ENCODE results near the gene PDE10A. TPM values are rescaled to one million over a fixed set of nuclear protein-coding genes. Genes with fewer than 3 reads are reported as not detected.

Gene PDE10A
- total RNA-seq, 6 experiments from 2014 or later: 1.2 to 2.0 (median 1.6) TPM; not detected in 2

DNA sequence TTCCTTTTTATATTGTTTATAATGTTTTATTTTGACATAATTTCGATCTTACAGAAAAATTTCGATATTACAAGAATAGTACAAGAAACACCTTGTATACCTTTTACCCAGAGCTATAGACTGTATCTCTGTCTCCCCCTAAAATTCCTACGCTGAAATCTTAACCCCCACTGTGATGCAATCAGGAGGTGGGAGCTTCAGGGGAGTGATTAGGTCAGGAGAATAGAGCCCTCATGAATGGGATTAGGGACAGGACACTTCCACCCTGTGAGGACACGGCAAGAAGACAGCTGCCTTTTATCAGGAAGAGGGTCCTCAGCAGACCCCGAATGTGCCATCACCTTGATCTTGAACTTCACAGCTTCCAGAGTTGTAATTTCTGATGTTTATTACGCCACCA, 204.9 kb downstream of the PDE10A start:
- Mint-ChIP-seq H3K9me3 (peaks cover 29% of the 10 kb centered on the region), H3K36me3 (ENCODE audit: low read depth) (no peaks in the 10 kb centered on the region), H3K27me3 (ENCODE audit: insufficient read depth) (no peaks in the 10 kb centered on the region; the same call in 1 of the 2 replicates), H3K27ac (no peak overlapping the region), H3K4me1 (ENCODE audit: low read depth) (no peaks in the 10 kb centered on the region), H3K4me3 (no peak overlapping the region)
- DNase-seq: no peak
- no peak for TF ChIP-seq CTCF (IDR thresholded peaks at IDR 0.05)

DNA sequence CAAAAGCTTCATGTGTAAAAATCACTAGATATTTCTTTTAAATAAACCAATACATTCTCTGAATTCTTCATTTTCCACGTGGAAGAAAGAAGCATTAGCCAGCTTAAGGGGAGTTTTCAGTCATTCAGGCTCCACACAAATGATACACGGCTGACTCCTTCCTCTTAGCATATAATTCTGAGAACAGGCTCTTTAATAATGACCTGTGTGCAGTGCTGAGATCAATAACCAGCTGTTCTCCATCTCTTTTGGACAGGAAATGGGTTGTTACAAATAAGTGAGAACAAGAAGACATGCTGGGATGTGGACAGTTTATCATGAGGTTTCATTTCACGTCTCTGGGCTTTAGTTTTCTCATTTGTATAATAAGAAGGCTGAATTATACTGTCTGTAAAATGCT, 206.8 kb downstream of the PDE10A start:
- Mint-ChIP-seq H3K9me3 (peaks cover 34% of the 10 kb centered on the region), H3K36me3 (ENCODE audit: low read depth) (no peaks in the 10 kb centered on the region), H3K27me3 (ENCODE audit: insufficient read depth) (no peaks in the 10 kb centered on the region; the same call in 1 of the 2 replicates), H3K4me3 (no peak overlapping the region), H3K27ac (no peak overlapping the region), H3K4me1 (ENCODE audit: low read depth) (no peaks in the 10 kb centered on the region)
- DNase-seq: no peak
- TF ChIP-seq CTCF (IDR thresholded peaks at IDR 0.05): no peak

GRCh38 chr6:165455488-165455887, 207.6 kb downstream of the PDE10A start:
- peaks cover 36% of the 10 kb centered on the region for H3K9me3 Mint-ChIP-seq
- H3K4me1 Mint-ChIP-seq (ENCODE audit: low read depth): no peaks in the 10 kb centered on the region
- H3K36me3 Mint-ChIP-seq (ENCODE audit: low read depth): no peaks in the 10 kb centered on the region
- H3K27me3 Mint-ChIP-seq (ENCODE audit: insufficient read depth): no peaks in the 10 kb centered on the region; the same call in 1 of the 2 replicates
- no peak for DNase-seq
- H3K4me3 Mint-ChIP-seq: no peak overlapping the region
- TF ChIP-seq CTCF (IDR thresholded peaks at IDR 0.05): no peak
- no peak overlapping the region for H3K27ac Mint-ChIP-seq

GRCh38 chr6:165453395-165453794, 209.6 kb downstream of the PDE10A start:
- H3K4me3 Mint-ChIP-seq: no peak overlapping the region
- H3K36me3 Mint-ChIP-seq (ENCODE audit: low read depth): no peaks in the 10 kb centered on the region
- H3K4me1 Mint-ChIP-seq (ENCODE audit: low read depth): no peaks in the 10 kb centered on the region
- H3K9me3 Mint-ChIP-seq: peaks cover 31% of the 10 kb centered on the region
- no peaks in the 10 kb centered on the region; the same call in 1 of the 2 replicates for H3K27me3 Mint-ChIP-seq (ENCODE audit: insufficient read depth)
- no peak for TF ChIP-seq CTCF (IDR thresholded peaks at IDR 0.05)
- no peak for DNase-seq
- no peak overlapping the region for H3K27ac Mint-ChIP-seq

DNA sequence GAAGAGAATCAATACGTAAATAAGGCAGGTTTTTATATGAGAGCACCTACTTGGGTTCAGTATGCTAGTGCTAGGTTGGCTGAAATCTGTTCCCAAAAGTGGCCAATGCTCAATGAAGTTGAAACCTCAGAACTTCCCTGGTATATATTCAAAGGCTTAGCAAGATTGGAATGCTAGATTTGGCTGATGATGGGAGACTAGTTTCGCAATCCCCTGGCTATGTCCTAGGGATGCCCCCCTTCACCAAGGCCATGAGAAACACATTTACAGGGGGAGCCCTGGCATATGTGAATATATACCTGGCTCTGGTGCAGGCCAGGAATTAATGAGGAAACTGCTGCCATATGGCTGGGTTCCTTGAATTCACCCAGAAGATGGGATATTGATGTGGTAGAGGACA, 211.2 kb downstream of the PDE10A start:
- no peaks in the 10 kb centered on the region for H3K36me3 Mint-ChIP-seq (ENCODE audit: low read depth)
- no peak overlapping the region for H3K4me3 Mint-ChIP-seq
- TF ChIP-seq CTCF (IDR thresholded peaks at IDR 0.05): no peak
- no peaks in the 10 kb centered on the region; the same call in 1 of the 2 replicates for H3K27me3 Mint-ChIP-seq (ENCODE audit: insufficient read depth)
- no peak for DNase-seq
- no peaks in the 10 kb centered on the region for H3K4me1 Mint-ChIP-seq (ENCODE audit: low read depth)
- H3K9me3 Mint-ChIP-seq: peaks cover 31% of the 10 kb centered on the region
- no peak overlapping the region for H3K27ac Mint-ChIP-seq

DNA sequence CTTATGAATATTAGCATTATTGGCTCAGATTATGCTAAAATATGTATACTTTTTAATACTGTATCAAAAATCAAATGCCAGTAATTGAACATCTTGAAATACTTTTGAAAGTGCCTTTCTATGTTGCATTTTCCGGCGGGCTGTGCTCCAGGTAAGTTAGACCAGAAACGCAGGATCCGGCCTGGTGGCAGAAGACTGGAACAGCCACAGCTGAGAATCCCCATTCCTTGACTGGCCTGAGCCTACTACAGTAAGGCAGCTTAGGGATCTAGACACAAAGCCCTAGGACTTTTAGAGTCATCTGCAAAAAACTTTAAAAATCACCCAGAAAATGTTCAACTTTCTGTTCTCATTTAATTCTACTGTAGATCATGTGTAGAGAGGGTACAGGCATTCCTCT, 214.8 kb downstream of the PDE10A start:
- Mint-ChIP-seq H3K4me1 (ENCODE audit: low read depth) (no peaks in the 10 kb centered on the region), H3K4me3 (no peak overlapping the region), H3K27me3 (ENCODE audit: insufficient read depth) (no peaks in the 10 kb centered on the region), H3K9me3 (peaks cover 34% of the 10 kb centered on the region), H3K36me3 (ENCODE audit: low read depth) (no peaks in the 10 kb centered on the region; the same call in 1 of the 2 replicates), H3K27ac (no peak overlapping the region)
- DNase-seq: no peak
- TF ChIP-seq CTCF (IDR thresholded peaks at IDR 0.05): no peak
